IPS DF 19.7 (cell line): Measurements from ENCODE around the gene KCTD6.
A peak's percentile ranks its signal among the peaks of the same experiment; 100 is the strongest.

Source experiments
- DNase-seq: peaks from one replicate; pipeline ENCODE4 v3.0.0-alpha.2; 2013; ENCODE audit warnings: low read depth, low spot score

Gene KCTD6

GRCh38 chr3:58485801-58486435, 6.0 kb upstream of the KCTD6 start:
- DNase-seq = no peak

GRCh38 chr3:58487140-58487886, 4.6 kb upstream of the KCTD6 start:
- no peak for DNase-seq

- no peak for DNase-seq
Observed at GRCh38 chr3:58488967-58489366, 2.9 kb upstream of the KCTD6 start.

GRCh38 chr3:58490860-58491501, 915 bp upstream of the KCTD6 start:
- DNase-seq = no peak

- DNase-seq = no peak
Observed at GRCh38 chr3:58492494-58492905, 604 bp downstream of the KCTD6 start.

- DNase-seq = no peak
Observed at GRCh38 chr3:58494107-58494506, 2.2 kb downstream of the KCTD6 start.

- DNase-seq = no peak
Observed at GRCh38 chr3:58495101-58495500, 3.2 kb downstream of the KCTD6 start.

- no peak for DNase-seq
Observed at GRCh38 chr3:58496206-58496857, 4.4 kb downstream of the KCTD6 start.

- peak; percentile 38 for DNase-seq
Observed at GRCh38 chr3:58497097-58497496, 5.2 kb downstream of the KCTD6 start.

GRCh38 chr3:58502872-58503271, 11.0 kb downstream of the KCTD6 start:
- no peak for DNase-seq

- no peak for DNase-seq
Observed at GRCh38 chr3:58507356-58508078, 15.6 kb downstream of the KCTD6 start.

GRCh38 chr3:58508437-58508836, 16.5 kb downstream of the KCTD6 start:
- DNase-seq = no peak

- DNase-seq = no peak
Observed at GRCh38 chr3:58514405-58514804, 22.5 kb downstream of the KCTD6 start.

- no peak for DNase-seq
Observed at GRCh38 chr3:58518291-58518789, 26.4 kb downstream of the KCTD6 start.

- DNase-seq = no peak
Observed at GRCh38 chr3:58519668-58520402, 27.9 kb downstream of the KCTD6 start.

- no peak for DNase-seq
Observed at GRCh38 chr3:58520403-58521335, 28.8 kb downstream of the KCTD6 start.

- DNase-seq = no peak
Observed at GRCh38 chr3:58521336-58521670, 29.4 kb downstream of the KCTD6 start.

- no peak for DNase-seq
Observed at GRCh38 chr3:58521917-58522631, 30.2 kb downstream of the KCTD6 start.

- DNase-seq = no peak
Observed at GRCh38 chr3:58522759-58523425, 31.0 kb downstream of the KCTD6 start.
